NCI-H446 treated with DMSO at 0.1 percent for 48 hours (cell line): Measurements from ENCODE around the gene ANGPTL3.
"Not testable (repeated sequence)": the region's sequence is repeated elsewhere in the genome, so short reads cannot be mapped to it uniquely, and the experiment has no call there.

ENCODE experiments used
- DNase-seq: peaks from one replicate; lab custom pipeline; 2025; lab: John Stamatoyannopoulos, UW

ANGPTL3 gene

DNA sequence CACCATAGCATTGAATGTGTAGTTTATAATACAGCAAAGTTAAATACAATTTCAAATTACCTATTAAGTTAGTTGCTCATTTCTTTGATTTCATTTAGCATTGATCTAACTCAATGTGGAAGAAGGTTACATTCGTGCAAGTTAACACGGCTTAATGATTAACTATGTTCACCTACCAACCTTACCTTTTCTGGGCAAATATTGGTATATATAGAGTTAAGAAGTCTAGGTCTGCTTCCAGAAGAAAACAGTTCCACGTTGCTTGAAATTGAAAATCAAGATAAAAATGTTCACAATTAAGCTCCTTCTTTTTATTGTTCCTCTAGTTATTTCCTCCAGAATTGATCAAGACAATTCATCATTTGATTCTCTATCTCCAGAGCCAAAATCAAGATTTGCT, at the start of gene ANGPTL3:
ANGPTL3 (plus strand) TSS at position 240 of the 400 bp plus-strand sequence; CDS start at position 287, 47 bp downstream.
- no peak for DNase-seq

DNA sequence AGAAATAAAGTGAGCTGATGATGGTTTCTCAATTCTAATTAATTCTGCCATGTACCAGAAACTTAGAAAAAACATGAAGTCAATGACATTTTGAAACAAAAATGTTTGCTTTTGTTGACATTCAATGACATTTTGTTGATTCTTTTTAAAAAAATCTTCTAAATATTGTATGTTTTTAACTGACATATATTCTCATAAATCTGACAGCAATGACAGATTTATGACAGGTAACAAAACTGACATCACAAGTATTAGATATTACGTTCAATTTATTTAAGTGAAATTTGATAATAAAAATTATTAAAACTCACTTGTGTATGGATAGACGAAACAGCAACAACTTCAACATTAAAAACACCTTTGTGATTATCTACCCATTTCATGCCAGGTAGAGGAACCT, 36.0 kb upstream of the ANGPTL3 start:
- no peak for DNase-seq

GRCh38 chr1:62567182-62567581, 30.1 kb upstream of the ANGPTL3 start:
- DNase-seq = not testable (repeated sequence)

- not testable (repeated sequence) for DNase-seq
Measured at GRCh38 chr1:62567926-62568325, 29.4 kb upstream of the ANGPTL3 start.

DNA sequence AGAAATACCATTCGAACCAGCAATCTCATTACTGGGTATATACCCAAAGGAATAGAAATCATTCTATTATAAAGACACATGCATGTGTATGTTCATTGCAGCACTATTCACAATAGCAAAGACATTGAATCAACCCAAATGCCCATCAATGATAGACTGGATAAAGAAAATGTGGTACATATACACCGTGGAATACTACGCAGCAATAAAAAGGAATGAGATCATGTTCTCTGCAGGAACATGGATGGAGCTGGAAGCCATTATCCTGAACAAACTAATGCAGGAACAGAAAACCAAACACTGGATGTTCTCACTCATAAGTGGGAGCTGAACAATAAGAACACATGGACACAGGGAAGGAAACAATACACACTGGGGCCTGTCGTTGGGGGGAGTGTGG, 25.8 kb upstream of the ANGPTL3 start:
- not testable (repeated sequence) for DNase-seq

GRCh38 chr1:62572476-62572875, 24.8 kb upstream of the ANGPTL3 start:
- no peak for DNase-seq

- DNase-seq = no peak
Measured at GRCh38 chr1:62573675-62574074, 23.6 kb upstream of the ANGPTL3 start.

- DNase-seq = no peak
Measured at GRCh38 chr1:62585469-62586155, 11.7 kb upstream of the ANGPTL3 start.

GRCh38 chr1:62588000-62588399, 9.3 kb upstream of the ANGPTL3 start:
- no peak for DNase-seq

DNA sequence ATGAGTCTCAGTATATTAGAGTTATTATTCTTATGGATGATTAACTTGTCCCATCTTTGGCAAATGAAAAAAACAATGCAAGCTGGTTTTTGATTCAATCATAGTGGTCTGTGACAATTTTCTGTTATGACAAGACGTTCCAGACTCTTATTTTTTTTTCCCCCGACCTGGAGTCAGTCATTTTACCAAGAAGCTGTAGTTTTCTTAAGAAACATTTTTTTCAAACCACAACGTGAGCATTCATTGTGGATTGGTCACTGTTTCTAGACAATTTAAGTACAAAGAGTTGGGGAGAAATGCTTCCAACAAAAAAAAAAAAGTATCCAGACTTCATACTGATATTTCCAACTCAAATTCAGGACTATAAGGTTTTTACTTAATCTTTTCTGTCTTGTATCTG, 8.0 kb upstream of the ANGPTL3 start:
- DNase-seq = no peak

DNA sequence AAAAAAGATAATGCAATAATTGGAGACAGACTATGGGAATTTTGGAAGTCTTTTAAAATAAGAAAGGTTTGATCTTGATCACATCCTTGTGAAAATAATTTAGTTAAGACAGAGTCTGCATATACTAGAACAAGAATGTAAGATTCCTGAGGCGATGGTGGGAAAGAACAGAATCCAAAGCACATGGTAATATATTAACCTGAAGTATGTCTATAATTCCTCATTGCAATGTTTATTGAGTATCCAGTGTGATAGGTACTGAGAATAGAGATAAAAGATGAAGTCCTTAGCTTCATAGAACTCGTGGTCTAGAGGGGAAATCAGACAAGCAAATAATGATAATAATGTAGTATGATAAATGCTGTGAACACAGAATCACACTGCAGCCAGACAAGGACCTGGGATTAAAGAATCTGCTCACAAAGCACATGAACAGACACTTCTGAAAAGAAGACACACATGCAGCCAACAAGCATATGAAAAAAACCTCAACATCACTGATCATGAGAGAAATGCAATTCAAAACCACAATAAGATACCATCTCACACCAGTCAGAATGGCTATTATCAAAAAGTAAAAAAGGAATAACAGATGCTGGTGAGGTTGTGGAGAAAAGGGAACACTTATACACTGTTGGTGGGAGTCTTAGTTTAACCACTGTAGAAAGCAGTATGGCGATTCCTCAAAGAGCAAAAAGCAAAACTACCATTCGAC, 6.9 kb upstream of the ANGPTL3 start:
- DNase-seq = no peak

DNA sequence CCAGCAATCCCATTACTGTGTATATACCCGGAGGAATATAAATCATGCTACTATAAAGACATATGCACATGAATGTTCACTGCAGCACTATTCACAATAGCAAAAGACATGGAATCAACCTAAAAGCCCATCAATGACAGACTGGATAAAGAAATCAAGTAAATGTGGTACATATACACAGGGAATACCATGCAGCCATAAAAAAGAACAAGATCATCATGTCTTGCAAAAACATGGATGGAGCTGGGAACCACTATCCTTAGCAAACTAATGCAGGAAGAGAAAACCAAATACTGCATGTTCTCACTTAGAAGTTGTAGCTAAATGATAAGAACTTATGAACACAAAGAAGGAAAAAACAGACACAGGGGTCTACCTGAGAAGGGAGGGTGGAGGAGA, 6.4 kb upstream of the ANGPTL3 start:
- no peak for DNase-seq

- DNase-seq = no peak
Measured at GRCh38 chr1:62593825-62594394, 3.4 kb upstream of the ANGPTL3 start.

GRCh38 chr1:62595647-62596046, 1.7 kb upstream of the ANGPTL3 start:
- no peak for DNase-seq

DNA sequence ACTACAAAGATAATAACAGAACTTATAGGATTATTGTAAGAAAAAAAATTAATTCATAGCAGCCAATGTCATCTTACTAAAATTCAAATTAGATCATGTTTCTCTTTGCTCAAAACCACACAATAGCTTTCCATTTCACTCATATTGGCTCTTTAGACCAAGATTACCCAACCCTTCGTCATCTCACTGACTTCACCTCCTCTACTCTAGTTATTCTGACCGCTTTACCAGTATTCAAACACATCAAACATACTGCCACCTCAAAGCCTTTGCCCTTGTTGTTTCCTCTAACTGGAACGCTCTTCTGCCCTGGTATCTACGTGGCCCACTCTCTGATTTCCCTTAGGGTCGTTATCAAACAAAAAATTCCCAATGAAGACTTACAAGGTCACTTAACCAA, 1.7 kb downstream of the ANGPTL3 start:
- DNase-seq = no peak

GRCh38 chr1:62601457-62601856, 4.1 kb downstream of the ANGPTL3 start:
- DNase-seq = no peak

DNA sequence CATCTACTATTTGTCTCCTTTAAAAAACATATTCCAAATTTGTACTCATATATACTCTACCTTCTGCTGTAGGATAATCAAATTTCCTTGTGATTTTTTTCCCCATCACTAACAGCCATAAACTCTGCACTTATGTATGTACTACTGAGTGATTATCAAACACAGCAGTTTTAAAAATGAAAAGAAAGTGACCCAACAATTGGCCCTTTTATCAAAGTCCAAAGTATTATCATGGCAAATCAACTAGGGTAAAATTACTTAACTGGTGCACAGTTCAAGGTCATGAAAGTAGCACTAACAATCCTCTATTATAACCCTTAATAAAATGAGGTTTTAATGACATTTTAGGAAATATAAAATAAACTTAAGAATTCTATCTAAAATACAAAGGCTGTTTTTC, 11.6 kb downstream of the ANGPTL3 start:
- DNase-seq = no peak

GRCh38 chr1:62610588-62610987, 13.3 kb downstream of the ANGPTL3 start:
- DNase-seq = not testable (repeated sequence)

GRCh38 chr1:62612770-62613169, 15.4 kb downstream of the ANGPTL3 start:
- DNase-seq = no peak

DNA sequence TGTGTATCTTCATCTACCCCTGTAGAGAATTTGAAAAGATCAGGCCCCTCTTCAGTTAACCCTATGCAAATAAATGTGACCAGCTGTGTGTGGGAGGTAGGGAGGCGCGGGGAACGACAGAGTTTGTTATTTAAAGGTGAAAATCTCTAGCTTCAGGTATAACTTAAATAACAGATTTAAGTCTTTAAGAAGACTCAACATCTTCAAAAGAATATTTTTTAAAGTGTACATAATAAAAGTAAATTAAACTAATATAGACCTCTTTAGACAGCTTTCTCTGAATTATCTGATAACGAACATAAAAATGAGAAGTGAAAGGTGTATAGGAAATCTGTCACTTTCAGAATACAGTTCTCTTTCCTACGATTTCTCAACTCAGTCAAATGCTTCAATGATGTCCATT, 16.0 kb downstream of the ANGPTL3 start:
- DNase-seq = no peak

GRCh38 chr1:62613890-62614289, 16.6 kb downstream of the ANGPTL3 start:
- no peak for DNase-seq

- no peak for DNase-seq
Measured at GRCh38 chr1:62621907-62622306, 24.6 kb downstream of the ANGPTL3 start.

DNA sequence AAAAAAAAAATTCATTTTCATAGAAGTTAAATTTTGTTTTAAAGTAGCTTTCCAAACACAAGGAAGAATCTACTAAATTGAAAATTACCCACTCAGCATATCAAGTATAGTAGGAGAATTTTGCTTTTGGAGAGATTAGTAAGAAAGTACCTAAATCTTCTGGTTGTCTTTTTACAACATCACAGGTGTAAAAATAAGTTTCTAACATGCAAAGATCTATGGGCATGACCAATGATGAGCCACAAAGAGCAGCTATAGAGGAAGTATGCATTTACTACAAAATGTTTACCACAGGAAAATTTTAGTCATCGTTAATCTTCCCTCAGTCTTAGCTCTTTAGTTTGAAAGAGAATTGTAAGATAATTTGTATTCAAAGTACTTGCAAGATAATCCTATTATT, 28.1 kb downstream of the ANGPTL3 start:
- DNase-seq = no peak
